Measurements from ENCODE around the gene RUNX3. TPM values are rescaled to one million over a fixed set of nuclear protein-coding genes. Genes with fewer than 3 reads are reported as not detected.

Gene RUNX3
- total RNA-seq, 6 experiments from 2014 or later, result 0.46 to 3.1 (median 0.84) TPM

DNA sequence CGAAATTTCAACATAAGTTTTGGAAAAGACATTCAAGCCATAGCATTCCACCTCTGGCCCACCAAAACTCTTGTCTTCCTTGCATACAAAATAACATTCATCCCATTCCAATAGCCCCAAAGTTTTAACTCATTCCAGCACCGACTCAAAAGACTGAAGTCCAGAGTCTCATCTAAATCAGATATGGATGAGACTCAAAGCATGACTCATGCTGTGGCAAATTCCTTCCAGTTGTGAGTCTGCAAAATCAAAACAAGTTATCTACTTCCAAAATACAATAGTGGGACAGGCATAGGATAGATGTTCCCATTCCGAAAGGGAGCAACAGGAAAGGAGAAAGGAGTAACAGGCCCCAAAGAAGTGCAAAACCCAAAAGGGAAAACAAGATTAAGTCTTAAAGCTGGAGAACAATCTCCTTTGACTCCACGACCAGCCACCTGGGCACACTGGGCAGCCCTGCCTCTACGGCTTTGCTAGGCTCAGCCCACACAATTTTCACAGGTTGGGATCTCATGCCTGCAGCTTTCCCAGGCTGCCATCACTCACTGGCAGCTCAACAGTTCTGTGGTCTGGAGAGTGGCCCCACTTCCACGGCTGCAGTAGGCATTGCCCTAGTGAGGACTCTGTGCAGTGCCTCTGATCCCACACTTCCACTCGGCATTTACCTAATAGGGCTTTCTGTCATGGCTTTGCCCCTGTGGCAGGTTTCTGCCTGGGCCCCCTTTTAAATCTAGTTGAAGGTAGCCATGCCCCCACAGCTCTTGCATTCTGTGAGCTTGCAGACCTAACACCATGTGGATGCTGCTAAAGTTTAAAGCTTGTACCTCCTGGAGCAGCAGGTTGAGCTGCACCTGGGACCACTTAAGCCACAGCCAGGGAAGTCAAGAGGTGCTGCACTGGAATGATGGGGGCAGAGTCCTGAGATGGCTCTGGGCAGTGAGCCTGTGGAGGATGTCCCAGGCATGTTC lies 51.0 kb downstream of the RUNX3 start:
- no peaks in the 10 kb centered on the region for H3K4me1 ChIP-seq
- TF ChIP-seq POLR2A (IDR thresholded peaks at IDR 0.05) (no peak), CTCF (IDR thresholded peaks at IDR 0.05) (no peak)
- WGBS (ENCODE audit: insufficient coverage, low coverage, low lambda C conversion rate, missing lambda C conversion rate), result 41% methylated on average over 2 of the region's 7 CpGs
- ATAC-seq (no peak), DNase-seq (peak in 2 of 3 donors; percentile 7 to 27)
- no peaks in the 10 kb centered on the region for H3K27me3 ChIP-seq
- no peaks in the 10 kb centered on the region for H3K36me3 ChIP-seq
- H3K9me3 ChIP-seq, result no peaks in the 10 kb centered on the region
- H3K27ac ChIP-seq, result no peak overlapping the region
- intact Hi-C loops (cut with DNase I), result no loop called here
- H3K4me3 ChIP-seq, result no peak overlapping the region

DNA sequence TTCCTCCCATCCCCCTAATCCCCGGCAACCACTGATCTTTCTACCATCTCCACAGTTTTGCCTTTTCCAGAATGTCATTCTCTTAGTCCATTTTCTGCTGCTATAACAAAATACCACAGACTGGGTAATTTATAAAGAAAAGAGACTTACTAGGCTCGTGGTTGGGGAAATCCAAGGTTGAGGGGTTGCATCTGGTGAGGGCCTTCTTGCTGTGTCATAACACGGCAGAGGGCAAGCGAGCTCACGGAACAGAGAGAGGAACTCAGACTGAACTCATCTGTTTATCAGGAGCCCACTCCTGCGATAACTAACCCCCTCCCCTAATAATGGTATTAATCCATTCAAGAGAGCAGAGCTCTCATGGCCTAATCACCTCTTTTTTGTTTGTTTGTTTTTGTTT lies 52.0 kb downstream of the RUNX3 start:
- no peaks in the 10 kb centered on the region for H3K4me1 ChIP-seq
- no peak overlapping the region for H3K27ac ChIP-seq
- ATAC-seq, result no peak
- no peak overlapping the region for H3K4me3 ChIP-seq
- 67% methylated on average over 5 of the region's 6 CpGs for WGBS (ENCODE audit: insufficient coverage, low coverage, low lambda C conversion rate, missing lambda C conversion rate)
- intact Hi-C loops (cut with DNase I), result no loop called here
- no peaks in the 10 kb centered on the region for H3K9me3 ChIP-seq
- H3K36me3 ChIP-seq, result no peaks in the 10 kb centered on the region
- TF ChIP-seq CTCF (IDR thresholded peaks at IDR 0.05), result no peak
- no peak for TF ChIP-seq POLR2A (IDR thresholded peaks at IDR 0.05)
- no peaks in the 10 kb centered on the region for H3K27me3 ChIP-seq
- DNase-seq, result peak in 1 of 3 donors; percentile 4

- no peak for TF ChIP-seq CTCF (IDR thresholded peaks at IDR 0.05)
- TF ChIP-seq POLR2A (IDR thresholded peaks at IDR 0.05), result no peak
- no peaks in the 10 kb centered on the region for H3K36me3 ChIP-seq
- intact Hi-C loops (cut with DNase I), result no loop called here
- 62% methylated on average over 7 of the region's 8 CpGs for WGBS (ENCODE audit: insufficient coverage, low coverage, low lambda C conversion rate, missing lambda C conversion rate)
- DNase-seq (peak in 1 of 3 donors; percentile 21), ATAC-seq (no peak)
- H3K9me3 ChIP-seq, result no peaks in the 10 kb centered on the region
- H3K4me3 ChIP-seq, result no peak overlapping the region
- no peaks in the 10 kb centered on the region for H3K27me3 ChIP-seq
- no peak overlapping the region for H3K27ac ChIP-seq
- no peaks in the 10 kb centered on the region for H3K4me1 ChIP-seq
Observed at GRCh38 chr1:24875991-24876506, 54.0 kb downstream of the RUNX3 start.

DNA sequence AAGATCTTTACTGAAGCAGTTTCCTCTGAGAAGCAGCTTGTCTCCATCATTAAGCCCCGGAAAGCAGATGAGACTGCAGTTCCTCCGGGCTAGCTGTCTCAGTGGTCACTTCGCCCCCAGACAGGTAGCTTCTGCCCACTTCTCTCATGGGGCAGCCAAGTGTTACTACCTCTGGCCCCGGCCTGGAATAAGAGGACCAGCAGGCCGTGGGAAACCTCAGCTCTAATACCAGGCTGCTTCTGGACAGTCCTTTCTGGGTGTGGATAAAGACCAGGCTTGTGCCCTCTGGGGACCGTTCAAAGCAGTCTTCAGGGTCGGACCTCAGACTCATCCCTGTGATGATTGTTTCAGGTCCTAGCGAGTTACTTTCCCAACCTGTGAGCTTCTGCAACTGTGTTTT lies 54.8 kb downstream of the RUNX3 start:
- DNase-seq, result peak in 1 of 3 donors; percentile 28
- WGBS (ENCODE audit: insufficient coverage, low coverage, low lambda C conversion rate, missing lambda C conversion rate), result 48% methylated on average over 2 of the region's 8 CpGs

More for the DNA sequence above, 54.8 kb downstream of the RUNX3 start:
- no peak for ATAC-seq
- Histone ChIP-seq H3K4me1 (no peaks in the 10 kb centered on the region), H3K27ac (no peak overlapping the region), H3K4me3 (no peak overlapping the region), H3K36me3 (no peaks in the 10 kb centered on the region), H3K27me3 (no peaks in the 10 kb centered on the region), H3K9me3 (no peaks in the 10 kb centered on the region)
- no peak for TF ChIP-seq CTCF (IDR thresholded peaks at IDR 0.05)
- no peak for TF ChIP-seq POLR2A (IDR thresholded peaks at IDR 0.05)
- intact Hi-C loops (cut with DNase I), result no loop called here
